ENCODE results near the gene TES.

TES gene

DNA sequence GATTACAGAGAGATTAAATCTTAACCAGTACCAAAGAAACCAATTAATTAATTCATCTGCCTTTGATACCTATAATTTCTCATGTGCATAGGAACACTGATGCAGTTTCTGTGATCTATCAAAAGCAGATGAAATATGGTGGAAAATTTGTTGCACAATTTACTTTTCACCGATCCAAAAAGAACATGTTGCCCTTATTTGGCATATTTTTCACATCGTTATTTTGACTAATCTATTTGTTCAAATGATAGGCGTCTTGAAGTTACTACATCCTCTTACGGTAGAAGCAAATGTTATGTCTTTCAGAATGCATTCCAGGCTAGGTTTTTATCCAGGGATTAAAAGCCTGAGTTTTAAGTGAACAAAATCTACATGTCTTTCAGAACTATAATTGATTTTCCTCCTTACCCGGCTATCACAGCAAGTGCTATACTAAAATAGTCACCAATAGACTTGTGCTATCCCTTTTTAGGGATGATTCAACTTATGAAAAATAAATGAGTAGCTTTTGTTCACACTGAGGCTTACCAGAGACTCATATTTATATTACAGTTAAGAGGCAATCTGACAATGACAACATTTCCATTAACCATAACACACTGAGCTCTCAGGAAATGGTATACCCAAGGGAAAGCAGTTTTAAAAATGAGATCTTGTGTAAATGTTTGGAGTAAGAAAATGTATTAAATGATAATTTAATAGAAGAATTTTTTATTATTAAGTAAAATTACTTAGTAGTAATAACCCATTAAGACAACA lies 16.8 kb upstream of the TES start:
- DNase-seq (ENCODE audit: low read depth) = no peak

DNA sequence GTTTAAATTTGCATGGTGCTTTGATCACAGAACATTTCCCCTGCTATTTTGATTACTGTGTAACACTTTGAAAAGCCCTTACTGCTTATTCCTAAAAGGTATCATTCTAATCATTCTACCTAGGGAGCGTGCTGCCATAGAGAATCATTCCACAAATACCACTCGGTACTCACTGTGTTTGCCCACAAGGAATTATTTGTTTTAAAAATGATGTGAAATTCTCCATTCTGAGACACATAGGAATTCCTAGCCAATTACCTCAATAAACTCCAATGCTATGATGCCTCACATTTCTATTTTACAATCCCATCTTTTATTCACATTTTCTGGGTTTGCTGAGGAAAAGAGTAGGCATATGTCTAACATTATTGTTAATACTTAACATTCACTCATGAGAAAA lies 16.2 kb upstream of the TES start:
- DNase-seq (ENCODE audit: low read depth) = no peak

DNA sequence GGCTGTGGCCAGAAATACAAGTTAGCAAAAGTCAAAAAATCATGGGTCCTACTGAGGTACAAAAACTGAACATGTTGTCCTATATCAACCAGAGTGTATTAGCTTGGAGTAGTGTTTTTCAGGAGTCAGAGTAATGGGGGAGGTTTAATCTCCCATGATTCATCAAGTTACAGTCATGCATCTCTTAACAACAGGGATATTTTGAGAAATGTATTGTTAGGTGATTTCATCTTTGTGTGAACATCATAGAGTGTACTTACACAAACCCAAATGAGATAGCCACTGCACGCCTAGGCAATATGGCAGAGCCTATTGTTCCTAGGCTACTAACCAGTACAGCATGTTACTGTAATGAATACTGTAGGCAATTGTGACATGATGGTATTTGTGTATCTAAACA lies 14.9 kb upstream of the TES start:
- no peak for DNase-seq (ENCODE audit: low read depth)

DNA sequence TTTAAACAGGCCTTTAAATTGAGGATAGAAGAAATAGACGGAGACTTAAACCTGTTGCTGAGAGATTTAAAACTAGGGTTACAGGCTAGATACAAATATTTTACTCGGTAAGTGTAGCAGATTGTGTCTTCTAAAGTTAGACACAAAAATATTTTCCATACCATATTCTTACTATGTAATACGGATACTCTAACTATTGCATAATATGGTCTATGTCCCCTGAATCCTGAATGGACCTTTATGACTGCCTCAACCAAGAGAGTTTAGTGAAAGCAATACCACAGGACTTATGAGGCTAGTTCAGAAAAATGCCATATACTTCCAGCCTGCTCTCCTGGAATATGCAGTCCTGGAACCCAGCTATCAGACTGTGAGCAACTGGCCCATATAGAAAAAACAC lies 13.4 kb upstream of the TES start:
- DNase-seq (ENCODE audit: low read depth) = no peak

DNA sequence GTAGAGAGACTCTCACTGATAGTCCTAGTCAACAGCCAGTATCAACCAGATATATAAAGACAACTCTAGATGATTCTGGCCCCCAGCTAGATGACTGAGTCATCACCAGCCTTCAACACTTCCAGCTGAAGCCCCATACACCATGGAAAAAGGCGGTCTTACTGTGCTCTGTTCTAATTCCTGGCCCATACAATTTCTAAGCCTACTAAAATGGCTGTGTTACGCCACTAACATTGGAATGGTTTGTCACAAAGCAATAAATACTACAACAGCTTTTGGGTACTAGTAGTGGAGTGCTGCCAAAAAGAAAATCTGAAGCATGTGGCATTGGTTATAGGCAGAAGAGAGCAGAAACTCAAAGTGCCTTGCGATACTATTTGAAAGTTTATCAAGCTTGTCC lies 13.0 kb upstream of the TES start:
- DNase-seq (ENCODE audit: low read depth) = no peak

GRCh38 chr7:116198748-116199410 lies 11.5 kb upstream of the TES start:
- DNase-seq (ENCODE audit: low read depth) = no peak

DNA sequence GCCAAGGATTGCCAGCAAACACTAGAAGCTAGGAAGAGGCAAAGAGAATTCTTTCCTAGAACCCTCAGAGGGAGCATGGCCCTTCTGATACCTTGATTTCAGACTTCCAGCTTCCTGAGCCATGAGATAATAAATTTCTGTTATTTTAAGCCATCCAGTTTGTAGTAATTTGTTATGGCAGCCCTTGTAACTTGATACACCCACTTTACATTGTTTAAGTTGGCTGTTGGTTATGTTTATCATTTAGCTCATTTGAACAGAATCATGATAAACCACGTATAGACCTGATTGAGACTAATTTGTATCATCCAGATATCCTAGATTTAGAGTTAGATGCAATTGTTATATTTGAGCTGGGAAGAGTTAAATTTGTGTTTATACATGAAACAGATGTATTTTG lies 9.4 kb upstream of the TES start:
- no peak for DNase-seq (ENCODE audit: low read depth)

DNA sequence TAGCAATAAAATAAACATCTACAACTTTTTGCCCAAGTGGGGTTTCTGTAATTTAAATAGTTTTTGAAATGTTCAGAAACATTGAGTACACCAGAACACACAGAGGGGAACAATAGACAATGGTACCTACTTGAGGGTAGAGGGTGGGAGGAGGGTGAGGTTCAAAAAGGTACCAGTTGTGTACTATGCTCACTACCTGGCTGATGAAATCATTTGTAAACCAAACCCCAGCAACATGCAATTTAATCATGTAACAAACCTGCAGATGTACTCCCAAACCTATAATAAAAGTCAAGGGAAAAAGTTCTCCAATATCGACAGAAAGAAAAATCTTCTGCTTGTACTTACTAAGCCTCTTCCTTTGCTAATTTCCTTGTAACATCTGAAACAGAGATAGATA lies 4.2 kb upstream of the TES start:
- no peak for DNase-seq (ENCODE audit: low read depth)

DNA sequence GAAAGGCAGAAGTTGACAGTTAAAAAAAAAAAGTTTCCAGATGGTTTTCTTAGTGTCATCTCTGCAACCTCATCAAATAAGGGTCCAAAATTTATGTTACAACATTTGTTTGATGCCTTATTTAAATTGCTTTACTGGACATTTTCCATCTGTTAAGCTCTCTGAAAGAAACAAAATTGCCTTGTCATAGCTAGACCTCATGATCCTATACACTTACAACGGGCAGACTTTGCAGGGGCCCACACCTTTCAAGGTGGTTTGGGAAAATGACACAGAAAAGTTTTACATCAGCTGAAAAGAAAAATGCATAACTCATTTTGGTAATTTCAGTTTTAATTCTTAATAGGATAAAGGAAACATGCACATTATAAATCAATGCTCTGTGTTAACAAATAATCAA lies 1.4 kb upstream of the TES start:
- no peak for DNase-seq (ENCODE audit: low read depth)

- no peak for DNase-seq (ENCODE audit: low read depth)
Observed at GRCh38 chr7:116209561-116210070, 723 bp upstream of the TES start.

GRCh38 chr7:116211006-116211912 lies 920 bp downstream of the TES start:
- DNase-seq (ENCODE audit: low read depth) = peak; percentile 84

DNA sequence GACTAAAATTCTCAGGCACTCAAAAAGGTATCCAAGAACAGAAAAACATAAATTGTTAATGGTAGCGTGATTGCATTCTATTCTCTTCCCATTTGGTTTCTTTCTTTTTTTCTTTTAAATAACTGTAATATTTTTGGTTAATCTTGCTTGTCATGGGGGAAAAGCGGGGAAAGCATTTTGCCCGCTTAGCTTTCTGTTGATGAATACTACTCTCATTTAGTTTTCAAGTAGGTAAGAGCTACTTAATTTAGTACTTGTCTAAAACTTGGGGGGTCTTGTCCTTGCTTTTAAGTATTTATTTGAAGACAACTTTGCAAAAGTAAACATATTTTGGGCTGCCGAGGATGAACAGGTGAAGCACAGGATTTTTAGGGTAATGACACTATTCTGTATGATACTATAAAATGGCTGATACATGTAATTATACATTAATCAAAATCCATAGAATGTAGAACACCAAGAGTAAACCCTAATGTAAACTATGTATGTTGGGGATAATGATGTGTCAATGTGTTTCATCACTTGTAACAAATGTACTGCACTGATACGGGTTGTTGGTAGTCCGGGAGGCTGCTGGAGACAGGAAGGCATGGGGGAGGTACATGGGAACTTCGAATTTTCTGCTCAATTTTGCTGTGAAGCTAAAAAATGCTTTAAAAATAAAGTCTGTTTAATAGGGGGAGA lies 1.7 kb downstream of the TES start:
- DNase-seq (ENCODE audit: low read depth) = no peak

DNA sequence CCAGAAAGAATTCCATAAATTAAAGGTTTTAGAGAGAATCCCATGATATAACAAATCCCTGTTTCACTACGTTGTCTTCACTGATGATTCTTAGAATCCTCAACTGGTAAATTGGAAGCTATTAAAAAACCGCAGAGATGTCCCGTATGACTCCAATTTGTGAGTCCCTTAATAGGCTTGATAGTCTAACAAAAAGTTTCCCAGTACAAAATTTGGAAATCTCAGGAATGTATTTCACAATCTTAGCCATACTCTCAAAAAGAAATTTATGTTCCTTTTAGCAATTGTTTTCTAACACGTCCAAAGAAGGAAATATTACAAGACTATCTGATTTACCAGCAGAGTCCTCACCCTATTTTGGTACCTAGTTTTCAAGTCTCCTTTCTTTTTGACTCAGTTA lies 2.5 kb downstream of the TES start:
- no peak for DNase-seq (ENCODE audit: low read depth)

- DNase-seq (ENCODE audit: low read depth) = no peak
Observed at GRCh38 chr7:116213361-116214130, 3.2 kb downstream of the TES start.

DNA sequence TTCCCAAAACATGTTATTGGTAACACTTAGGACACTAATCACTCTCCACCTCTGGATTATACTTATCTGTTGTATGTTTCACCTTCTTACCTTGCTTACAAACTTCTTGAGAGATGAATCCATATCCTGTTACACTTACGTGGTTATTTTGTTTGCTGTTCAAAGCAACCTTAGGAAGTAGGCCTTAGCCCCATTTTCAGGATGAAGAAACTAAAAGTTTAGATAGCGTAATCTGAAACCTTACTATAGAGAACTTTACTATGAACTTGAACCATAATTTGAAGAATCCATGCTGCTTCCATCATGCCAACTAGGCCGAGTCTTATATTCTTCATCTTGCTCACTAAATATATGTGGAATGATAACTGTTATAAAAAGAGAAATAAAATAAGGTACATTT lies 4.6 kb downstream of the TES start:
- DNase-seq (ENCODE audit: low read depth) = no peak

DNA sequence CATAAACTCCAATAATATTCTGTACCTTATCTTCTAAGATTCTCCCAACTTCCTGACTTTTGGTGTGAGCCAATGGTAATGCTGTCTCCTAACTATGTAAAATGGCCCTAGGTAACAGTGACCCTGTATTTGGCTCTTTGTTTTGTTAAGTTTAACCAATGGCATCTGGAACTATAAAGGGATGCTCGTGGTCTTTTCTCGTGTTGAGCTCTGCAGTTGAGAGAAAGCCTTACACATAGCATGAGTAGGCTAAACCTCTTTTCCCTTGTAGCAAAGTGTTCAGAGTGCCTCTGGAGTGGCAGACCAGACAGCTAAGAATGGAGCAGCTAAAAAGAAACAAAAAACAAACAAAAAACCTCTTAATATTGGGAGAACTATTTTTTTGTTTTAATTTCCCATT lies 5.2 kb downstream of the TES start:
- DNase-seq (ENCODE audit: low read depth) = no peak

- no peak for DNase-seq (ENCODE audit: low read depth)
Observed at GRCh38 chr7:116216956-116217571, 6.7 kb downstream of the TES start.

DNA sequence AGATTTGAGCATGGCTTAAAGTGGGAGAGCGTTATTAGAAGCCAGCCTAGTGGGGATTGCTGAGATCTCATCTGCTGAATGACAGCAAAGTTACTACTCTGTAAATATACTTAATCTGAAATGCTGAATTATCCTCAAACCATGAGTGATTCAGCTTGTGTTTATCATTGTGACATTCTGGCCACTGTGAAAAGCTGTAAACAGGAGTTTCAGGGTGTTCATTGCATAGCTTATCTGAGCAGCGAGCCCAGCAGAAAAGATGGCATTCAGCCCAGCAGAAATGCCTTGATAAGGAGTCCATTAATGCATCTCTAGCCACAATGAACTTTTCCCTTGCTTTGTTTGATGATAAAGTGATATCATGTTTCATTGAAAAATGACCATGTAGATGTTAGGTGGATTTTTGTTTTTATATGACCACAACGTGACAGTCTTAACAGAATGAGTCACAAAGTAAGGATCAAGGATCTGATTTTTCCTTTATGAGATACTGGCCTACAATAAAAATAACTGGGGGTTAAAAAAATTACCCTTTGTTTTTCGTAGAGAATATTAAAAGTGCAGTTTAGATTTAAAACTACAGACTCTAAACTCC lies 7.8 kb downstream of the TES start:
- peak; percentile 77 for DNase-seq (ENCODE audit: low read depth)

DNA sequence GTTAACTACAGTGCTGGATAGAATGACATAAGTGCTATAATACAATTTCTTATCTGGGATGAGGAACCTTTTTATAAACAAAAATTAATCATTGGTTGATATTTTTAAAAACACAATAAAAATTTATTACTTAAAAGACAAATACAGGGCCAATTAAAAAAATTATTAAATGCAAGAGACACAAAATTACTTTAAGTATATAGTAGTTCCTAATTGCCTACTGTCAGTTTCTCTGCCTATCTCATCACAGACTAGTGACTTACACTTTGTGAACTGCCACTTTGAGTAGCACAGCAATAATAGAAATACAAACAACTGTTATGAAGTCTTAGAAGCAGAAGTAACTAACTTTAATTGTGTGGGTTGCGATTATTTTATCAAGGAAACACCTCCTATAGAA lies 8.4 kb downstream of the TES start:
- no peak for DNase-seq (ENCODE audit: low read depth)

DNA sequence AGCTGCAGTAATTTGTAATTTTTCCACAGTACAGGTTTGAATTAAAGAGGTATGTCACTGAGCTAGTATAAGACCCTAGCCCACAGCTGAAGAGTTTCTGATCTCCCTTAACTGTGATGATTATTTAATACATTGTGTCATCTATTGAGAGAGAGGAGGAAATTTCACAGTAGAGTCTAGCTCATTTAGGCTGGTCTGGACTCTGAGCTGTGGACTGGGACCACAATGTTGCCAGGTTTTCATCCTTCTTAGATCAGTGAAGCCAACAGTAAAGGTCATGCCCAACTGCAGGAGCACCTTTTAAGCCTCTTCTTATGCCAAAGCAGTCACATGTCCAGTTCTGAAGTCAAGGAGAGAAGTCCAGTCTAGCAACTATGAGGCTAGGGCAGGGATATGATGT lies 8.9 kb downstream of the TES start:
- no peak for DNase-seq (ENCODE audit: low read depth)

DNA sequence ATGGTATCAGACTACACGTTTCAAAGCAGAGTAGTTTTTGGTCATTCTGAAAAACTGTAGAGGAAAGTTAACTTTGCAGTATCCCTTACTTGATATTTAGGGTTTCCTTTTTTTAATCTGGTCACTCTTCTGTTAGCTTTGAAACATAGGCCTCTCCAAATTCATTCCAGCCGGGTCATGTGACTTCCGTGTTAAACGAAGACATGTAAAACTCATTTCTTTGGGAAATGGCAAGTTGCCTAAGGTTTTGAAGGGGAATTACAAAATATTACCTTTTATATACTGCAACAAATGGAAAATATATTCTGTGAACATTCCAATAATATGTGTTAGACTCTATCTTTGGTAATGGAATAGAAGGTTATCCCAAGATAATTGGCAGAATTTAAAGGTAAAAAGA lies 9.5 kb downstream of the TES start:
- no peak for DNase-seq (ENCODE audit: low read depth)

Data from HS-27A (cell line).